IMR-90 (cell line): ENCODE results near the gene PPP2R5B.

Source experiments
- BHLHE40 ChIP-seq: fragments of 150-350 bp; IDR thresholded peaks from 2 replicates; pipeline ENCODE4 v1.6.1; 2016; ENCODE audit warnings: mild to moderate bottlenecking, low read depth, low read length
- CEBPB ChIP-seq: IDR thresholded peaks from 2 replicates; pipeline ENCODE4 v1.6.1; 2012; ENCODE audit warnings: low read depth, low read length, improper control_type of control experiment
- CHD1 ChIP-seq: IDR thresholded peaks from 2 replicates; pipeline ENCODE4 v1.6.1; 2012; ENCODE audit warnings: low read depth, low read length, improper control_type of control experiment
- MAFK ChIP-seq: IDR thresholded peaks from 2 replicates; pipeline ENCODE4 v1.6.1; 2012; ENCODE audit warnings: low read depth, low read length, improper control_type of control experiment
- NFE2L2 ChIP-seq: fragments of 150-350 bp; IDR thresholded peaks from 2 replicates; pipeline ENCODE4 v1.6.1; 2016; ENCODE audit warnings: low read depth, mild to moderate bottlenecking, low read length
- POLR2A ChIP-seq: IDR thresholded peaks from 2 replicates; pipeline ENCODE4 v1.6.1; 2012; ENCODE audit warnings: mild to moderate bottlenecking, low read depth, low read length
- RAD21 ChIP-seq: IDR thresholded peaks from 2 replicates; pipeline ENCODE4 v1.6.1; 2012; ENCODE audit warnings: low read length, improper control_type of control experiment
- RFX5 ChIP-seq: IDR thresholded peaks from 2 replicates; pipeline ENCODE4 v1.8.0; 2012; ENCODE audit warnings: low read depth, mild to moderate bottlenecking, low read length, moderate library complexity
- SMC3 ChIP-seq: fragments of 150-350 bp; IDR thresholded peaks from 2 replicates; pipeline ENCODE4 v1.6.1; 2016; ENCODE audit warnings: low read depth, mild to moderate bottlenecking, antibody characterized with exemption, low read length, moderate library complexity
- TF ChIP-seq, protein P1 (sequence below): conservative IDR thresholded peaks from 2 replicates; pipeline ENCODE4 v1.5.1; 2012; ENCODE audit warnings: mild to moderate bottlenecking, low read depth, low read length, improper control_type of control experiment
- TF ChIP-seq, protein P2 (sequence below): fragments of 150-350 bp; IDR thresholded peaks from 2 replicates; pipeline ENCODE4 v1.6.1; 2016; ENCODE audit warnings: low read depth, mild to moderate bottlenecking, low read length, moderate library complexity, borderline replicate concordance
- TF ChIP-seq, protein P3 (sequence below): fragments of 150-350 bp; IDR thresholded peaks from 2 replicates; pipeline ENCODE4 v1.6.1; 2017; ENCODE audit warnings: mild to moderate bottlenecking, antibody characterized with exemption, low read length, low read depth

DNA sequence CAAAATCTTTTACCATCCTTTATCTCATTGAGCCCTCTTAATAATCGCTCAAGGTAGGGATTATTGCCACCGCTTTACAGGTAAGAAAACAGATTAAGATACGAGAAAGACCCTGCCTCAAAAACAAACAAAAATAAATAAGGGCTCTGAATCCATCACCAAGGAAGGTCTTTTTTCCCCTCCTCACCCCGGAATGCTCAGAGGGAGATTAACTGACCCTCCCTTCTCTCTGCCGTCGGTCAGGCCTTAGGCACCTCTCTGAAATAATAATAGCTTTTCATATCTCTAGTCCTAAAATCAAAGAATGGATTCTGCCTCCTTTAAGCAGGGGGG lies 6.9 kb upstream of the PPP2R5B start:
- TF ChIP-seq, protein P1, sequence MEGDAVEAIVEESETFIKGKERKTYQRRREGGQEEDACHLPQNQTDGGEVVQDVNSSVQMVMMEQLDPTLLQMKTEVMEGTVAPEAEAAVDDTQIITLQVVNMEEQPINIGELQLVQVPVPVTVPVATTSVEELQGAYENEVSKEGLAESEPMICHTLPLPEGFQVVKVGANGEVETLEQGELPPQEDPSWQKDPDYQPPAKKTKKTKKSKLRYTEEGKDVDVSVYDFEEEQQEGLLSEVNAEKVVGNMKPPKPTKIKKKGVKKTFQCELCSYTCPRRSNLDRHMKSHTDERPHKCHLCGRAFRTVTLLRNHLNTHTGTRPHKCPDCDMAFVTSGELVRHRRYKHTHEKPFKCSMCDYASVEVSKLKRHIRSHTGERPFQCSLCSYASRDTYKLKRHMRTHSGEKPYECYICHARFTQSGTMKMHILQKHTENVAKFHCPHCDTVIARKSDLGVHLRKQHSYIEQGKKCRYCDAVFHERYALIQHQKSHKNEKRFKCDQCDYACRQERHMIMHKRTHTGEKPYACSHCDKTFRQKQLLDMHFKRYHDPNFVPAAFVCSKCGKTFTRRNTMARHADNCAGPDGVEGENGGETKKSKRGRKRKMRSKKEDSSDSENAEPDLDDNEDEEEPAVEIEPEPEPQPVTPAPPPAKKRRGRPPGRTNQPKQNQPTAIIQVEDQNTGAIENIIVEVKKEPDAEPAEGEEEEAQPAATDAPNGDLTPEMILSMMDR = no peak
- TF ChIP-seq POLR2A (no peak), CHD1 (no peak), SMC3 (no peak), NFE2L2 (no peak), MAFK (no peak), CEBPB (no peak), BHLHE40 (no peak), RFX5 (no peak), RAD21 (no peak)
- TF ChIP-seq, protein P2, sequence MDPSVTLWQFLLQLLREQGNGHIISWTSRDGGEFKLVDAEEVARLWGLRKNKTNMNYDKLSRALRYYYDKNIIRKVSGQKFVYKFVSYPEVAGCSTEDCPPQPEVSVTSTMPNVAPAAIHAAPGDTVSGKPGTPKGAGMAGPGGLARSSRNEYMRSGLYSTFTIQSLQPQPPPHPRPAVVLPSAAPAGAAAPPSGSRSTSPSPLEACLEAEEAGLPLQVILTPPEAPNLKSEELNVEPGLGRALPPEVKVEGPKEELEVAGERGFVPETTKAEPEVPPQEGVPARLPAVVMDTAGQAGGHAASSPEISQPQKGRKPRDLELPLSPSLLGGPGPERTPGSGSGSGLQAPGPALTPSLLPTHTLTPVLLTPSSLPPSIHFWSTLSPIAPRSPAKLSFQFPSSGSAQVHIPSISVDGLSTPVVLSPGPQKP = no peak
- TF ChIP-seq, protein P3, sequence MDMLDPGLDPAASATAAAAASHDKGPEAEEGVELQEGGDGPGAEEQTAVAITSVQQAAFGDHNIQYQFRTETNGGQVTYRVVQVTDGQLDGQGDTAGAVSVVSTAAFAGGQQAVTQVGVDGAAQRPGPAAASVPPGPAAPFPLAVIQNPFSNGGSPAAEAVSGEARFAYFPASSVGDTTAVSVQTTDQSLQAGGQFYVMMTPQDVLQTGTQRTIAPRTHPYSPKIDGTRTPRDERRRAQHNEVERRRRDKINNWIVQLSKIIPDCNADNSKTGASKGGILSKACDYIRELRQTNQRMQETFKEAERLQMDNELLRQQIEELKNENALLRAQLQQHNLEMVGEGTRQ = no peak
